Glutamatergic neuron (in vitro differentiated cells): ENCODE data around the gene SIRT4. TPM values are rescaled to one million over a fixed set of nuclear protein-coding genes. Genes with fewer than 3 reads are reported as not detected.

ENCODE experiments used
- DNase-seq: peaks from one replicate; pipeline ENCODE4 v3.0.0; 2022
- H3K27ac Mint-ChIP-seq: one replicate; pipeline ENCODE4 v1.8.0; 2020; ENCODE audit warnings: mild to moderate bottlenecking, mixed read lengths, inconsistent platforms; ENCODE audit not compliant: unreplicated experiment
- H3K27me3 Mint-ChIP-seq: one replicate; pipeline ENCODE4 v1.8.0; 2020; ENCODE audit warnings: mild to moderate bottlenecking, moderate library complexity, mixed read lengths, inconsistent platforms; ENCODE audit not compliant: unreplicated experiment
- H3K36me3 Mint-ChIP-seq: one replicate; pipeline ENCODE4 v1.8.0; 2020; ENCODE audit warnings: mild to moderate bottlenecking, mixed read lengths, inconsistent platforms; ENCODE audit not compliant: unreplicated experiment
- H3K4me1 Mint-ChIP-seq: one replicate; pipeline ENCODE4 v1.8.0; 2020; ENCODE audit warnings: mild to moderate bottlenecking, low read depth, mixed read lengths, inconsistent platforms; ENCODE audit not compliant: unreplicated experiment
- H3K4me3 Mint-ChIP-seq: one replicate; pipeline ENCODE4 v1.8.0; 2020; ENCODE audit warnings: mild to moderate bottlenecking, mixed read lengths, inconsistent platforms; ENCODE audit not compliant: unreplicated experiment
- H3K9me3 Mint-ChIP-seq: one replicate; pipeline ENCODE4 v1.8.0; 2020; ENCODE audit warnings: mild to moderate bottlenecking, moderate library complexity, mixed read lengths, inconsistent platforms; ENCODE audit not compliant: unreplicated experiment
- total RNA-seq: library from RNA; stranded (reverse); fragmentation: NEBNext Ultra II Directional; extraction: Animal tissue kit (Norgen Biotek cat#: 25700); gene quantifications from one replicate; pipeline ENCODE4 v1.2.1, GENCODE V29; 2021; ENCODE audit not compliant: unreplicated experiment
- TF ChIP-seq, protein P1 (sequence below): fragments of 200-600 bp; sonication (generic); IDR thresholded peaks from one replicate; pipeline ENCODE4 v1.5.0; 2021; ENCODE audit not compliant: partially characterized antibody, unreplicated experiment

Gene SIRT4
- total RNA-seq, 1 donor from 2014 or later: 3.8 TPM

DNA sequence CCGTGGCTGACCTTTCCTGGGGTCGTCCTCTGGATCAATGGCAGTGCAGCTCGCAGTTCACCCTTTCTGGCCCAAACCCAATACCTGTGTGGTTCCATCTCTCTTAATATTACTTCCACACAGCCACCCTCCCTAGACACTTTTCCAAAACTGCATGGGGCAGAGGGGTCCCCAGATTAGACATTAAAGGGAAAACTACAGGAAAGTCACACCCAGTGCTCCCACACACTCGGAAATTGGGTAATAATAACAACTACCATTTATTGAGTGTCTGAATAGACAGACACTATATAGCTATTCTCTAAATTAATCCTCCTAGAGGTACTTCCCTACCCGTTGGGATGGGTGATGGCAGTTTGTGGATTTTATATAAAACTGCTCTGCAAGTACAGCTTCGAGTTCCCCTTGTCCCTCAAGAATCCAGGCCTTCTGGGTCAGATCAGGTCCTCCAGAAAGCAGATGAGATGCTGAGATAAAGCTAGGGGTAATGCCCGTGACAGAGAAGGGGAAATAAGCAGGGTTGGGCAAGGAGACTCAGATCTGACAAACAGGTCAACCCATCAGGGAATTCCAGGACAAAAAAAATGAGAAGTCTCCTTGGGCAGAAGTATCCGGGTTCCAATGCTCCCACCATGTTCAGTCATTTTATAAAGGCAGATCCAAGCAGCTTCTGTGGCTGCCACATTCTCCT is 35.8 kb upstream of the SIRT4 start:
- Mint-ChIP-seq H3K36me3 (no peaks in the 10 kb centered on the region), H3K27ac (no peak overlapping the region), H3K4me1 (peaks cover 17% of the 10 kb centered on the region), H3K9me3 (peaks cover 4% of the 10 kb centered on the region), H3K27me3 (peaks cover 10% of the 10 kb centered on the region), H3K4me3 (peak overlapping the region; percentile 84)
- TF ChIP-seq, protein P1, sequence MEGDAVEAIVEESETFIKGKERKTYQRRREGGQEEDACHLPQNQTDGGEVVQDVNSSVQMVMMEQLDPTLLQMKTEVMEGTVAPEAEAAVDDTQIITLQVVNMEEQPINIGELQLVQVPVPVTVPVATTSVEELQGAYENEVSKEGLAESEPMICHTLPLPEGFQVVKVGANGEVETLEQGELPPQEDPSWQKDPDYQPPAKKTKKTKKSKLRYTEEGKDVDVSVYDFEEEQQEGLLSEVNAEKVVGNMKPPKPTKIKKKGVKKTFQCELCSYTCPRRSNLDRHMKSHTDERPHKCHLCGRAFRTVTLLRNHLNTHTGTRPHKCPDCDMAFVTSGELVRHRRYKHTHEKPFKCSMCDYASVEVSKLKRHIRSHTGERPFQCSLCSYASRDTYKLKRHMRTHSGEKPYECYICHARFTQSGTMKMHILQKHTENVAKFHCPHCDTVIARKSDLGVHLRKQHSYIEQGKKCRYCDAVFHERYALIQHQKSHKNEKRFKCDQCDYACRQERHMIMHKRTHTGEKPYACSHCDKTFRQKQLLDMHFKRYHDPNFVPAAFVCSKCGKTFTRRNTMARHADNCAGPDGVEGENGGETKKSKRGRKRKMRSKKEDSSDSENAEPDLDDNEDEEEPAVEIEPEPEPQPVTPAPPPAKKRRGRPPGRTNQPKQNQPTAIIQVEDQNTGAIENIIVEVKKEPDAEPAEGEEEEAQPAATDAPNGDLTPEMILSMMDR: no peak
- no peak for DNase-seq

DNA sequence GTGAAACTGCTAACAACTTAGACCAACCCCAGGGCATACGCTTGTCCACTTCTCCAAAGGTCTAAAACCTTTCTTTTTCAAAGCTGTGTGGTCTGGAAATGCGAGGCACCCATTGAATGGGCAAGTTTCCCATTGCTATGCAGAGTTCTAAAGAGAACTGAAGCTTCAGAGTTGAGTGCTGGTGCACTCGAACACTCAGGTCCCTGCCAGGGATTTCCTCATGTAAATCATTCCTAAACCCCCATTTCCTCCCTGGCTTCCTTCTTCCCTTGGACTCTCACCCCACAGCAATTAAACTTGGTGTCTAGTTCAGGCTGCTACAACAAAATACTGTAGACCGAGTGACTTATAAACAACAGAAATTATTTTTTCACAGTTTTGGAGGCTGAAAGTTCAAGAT is 34.4 kb upstream of the SIRT4 start:
- H3K4me3 Mint-ChIP-seq: no peak overlapping the region
- H3K4me1 Mint-ChIP-seq: peaks cover 12% of the 10 kb centered on the region
- TF ChIP-seq, protein P1: no peak
- H3K27ac Mint-ChIP-seq: no peak overlapping the region
- H3K9me3 Mint-ChIP-seq: peaks cover 4% of the 10 kb centered on the region
- DNase-seq: no peak
- no peaks in the 10 kb centered on the region for H3K36me3 Mint-ChIP-seq
- peaks cover 7% of the 10 kb centered on the region for H3K27me3 Mint-ChIP-seq

DNA sequence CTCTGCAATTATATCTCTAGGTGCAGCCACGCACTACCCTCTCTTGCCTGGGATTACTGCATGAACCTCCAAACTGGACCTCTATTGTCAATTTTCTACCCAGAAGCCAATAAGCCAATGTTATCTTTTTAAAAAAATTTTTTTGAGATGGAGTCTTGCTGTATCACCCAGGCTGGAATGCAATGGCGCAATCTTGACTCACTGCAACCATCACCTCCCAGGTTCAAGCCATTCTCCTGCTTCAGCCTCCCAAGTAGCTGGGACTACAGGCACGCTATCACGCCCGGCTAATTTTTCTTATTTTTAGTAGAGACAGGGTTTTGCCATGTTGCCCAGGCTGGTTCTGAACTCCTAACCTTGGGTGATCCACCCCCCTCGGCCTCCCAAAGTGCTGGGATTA is 25.4 kb upstream of the SIRT4 start:
- Mint-ChIP-seq H3K4me3 (no peak overlapping the region), H3K36me3 (peaks cover 4% of the 10 kb centered on the region), H3K27ac (no peak overlapping the region), H3K9me3 (peaks cover 8% of the 10 kb centered on the region), H3K27me3 (no peaks in the 10 kb centered on the region), H3K4me1 (no peaks in the 10 kb centered on the region)
- DNase-seq: no peak
- TF ChIP-seq, protein P1: no peak

DNA sequence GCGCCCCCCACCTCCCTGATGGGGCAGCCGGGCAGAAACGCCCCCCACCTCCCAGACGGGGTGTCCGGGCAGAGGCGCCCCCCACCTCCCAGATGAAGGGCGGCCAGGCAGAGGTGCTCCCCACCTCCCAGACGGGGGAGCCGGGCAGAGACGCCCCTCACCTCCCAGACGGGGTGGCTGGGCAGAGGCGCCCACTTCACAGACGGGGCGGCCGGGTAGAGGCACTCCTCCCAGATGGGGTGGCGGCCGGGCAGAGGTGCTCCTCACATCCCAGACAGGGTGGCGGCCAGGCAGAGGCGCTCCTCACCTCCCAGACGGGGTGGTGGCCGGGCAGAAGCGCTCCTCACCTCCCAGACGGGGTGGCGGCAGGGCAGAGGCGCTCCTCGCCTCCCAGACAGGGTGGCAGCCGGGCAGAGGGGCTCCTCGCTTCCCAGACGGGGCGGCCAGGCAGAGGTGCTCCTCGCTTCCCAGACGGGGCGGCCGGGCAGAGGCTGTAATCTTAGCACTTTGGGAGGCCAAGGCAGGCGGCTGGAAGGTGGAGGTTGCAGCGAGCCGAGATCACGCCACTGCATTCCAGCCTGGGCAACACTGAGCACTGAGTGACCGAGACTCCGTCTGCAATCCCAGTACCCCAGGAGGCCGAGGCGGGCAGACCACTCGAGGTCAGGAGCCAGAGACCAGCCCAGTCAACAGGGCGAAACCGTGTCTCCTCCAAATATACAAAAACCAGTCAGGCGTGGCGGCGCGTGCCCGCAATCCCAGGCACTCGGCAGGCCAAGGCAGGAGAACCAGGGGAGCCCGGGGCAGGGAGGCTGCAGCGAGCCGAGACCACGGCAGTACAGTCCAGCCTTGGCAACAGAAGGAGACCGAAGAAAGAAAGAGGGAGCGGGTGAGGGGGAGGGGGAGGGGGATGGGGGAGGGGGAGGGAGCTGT is 23.7 kb upstream of the SIRT4 start:
- peaks cover 4% of the 10 kb centered on the region for H3K36me3 Mint-ChIP-seq
- H3K27ac Mint-ChIP-seq: no peak overlapping the region
- DNase-seq: no peak
- H3K4me3 Mint-ChIP-seq: no peak overlapping the region
- H3K27me3 Mint-ChIP-seq: no peaks in the 10 kb centered on the region
- no peaks in the 10 kb centered on the region for H3K4me1 Mint-ChIP-seq
- H3K9me3 Mint-ChIP-seq: peaks cover 9% of the 10 kb centered on the region
- TF ChIP-seq, protein P1: no peak

DNA sequence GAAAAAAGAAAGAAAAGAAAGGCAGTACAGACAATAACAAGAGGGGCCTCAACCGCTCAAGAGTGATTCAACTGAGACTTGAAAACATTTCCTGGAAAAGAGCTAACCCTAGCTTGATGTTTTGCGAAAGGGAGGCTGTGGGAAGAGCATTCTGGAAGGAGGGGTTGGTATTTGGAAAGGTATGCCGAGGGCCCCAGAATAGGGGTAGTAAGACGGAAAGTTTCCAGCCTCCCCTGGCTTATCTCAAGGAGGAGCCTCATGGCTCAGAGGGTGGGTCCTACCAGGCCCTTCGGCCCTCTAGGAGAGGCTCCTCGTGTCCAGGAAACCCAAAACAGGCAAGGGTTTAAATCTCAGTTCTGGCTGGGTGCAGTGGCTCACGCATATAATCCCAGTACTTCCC is 18.8 kb upstream of the SIRT4 start:
- TF ChIP-seq, protein P1: no peak
- Mint-ChIP-seq H3K27ac (no peak overlapping the region), H3K36me3 (peaks cover 4% of the 10 kb centered on the region), H3K4me3 (no peak overlapping the region), H3K4me1 (peaks cover 1% of the 10 kb centered on the region), H3K9me3 (peaks cover 9% of the 10 kb centered on the region), H3K27me3 (no peaks in the 10 kb centered on the region)
- no peak for DNase-seq
